GM12864 (cell line): ENCODE measurements around the gene PARP2.

Source experiments
- DNase-seq: peaks from one replicate; pipeline ENCODE4 v3.0.0-alpha.2; 2011; ENCODE audit warnings: low read depth
- H3K4me3 ChIP-seq: 2 replicates; pipeline ENCODE4 v1.5.1; 2011; ENCODE audit warnings: mild to moderate bottlenecking, low read depth, low read length, control low read depth
- CTCF ChIP-seq: IDR thresholded peaks from 2 replicates; pipeline ENCODE4 v1.5.1; 2011; ENCODE audit warnings: low read depth, mild to moderate bottlenecking, moderate library complexity, low read length, control low read depth, inconsistent platforms; ENCODE audit errors: missing control alignments

Gene PARP2

GRCh38 chr14:20381341-20381740 is 37.9 kb downstream of the PARP2 start:
- no peak for TF ChIP-seq CTCF
- no peak for DNase-seq
- H3K4me3 ChIP-seq = no peak overlapping the region

- TF ChIP-seq CTCF = no peak
- no peak overlapping the region for H3K4me3 ChIP-seq
- DNase-seq = no peak
Measured at GRCh38 chr14:20382526-20382925, 39.1 kb downstream of the PARP2 start.

GRCh38 chr14:20383032-20383431 is 39.6 kb downstream of the PARP2 start:
- TF ChIP-seq CTCF = no peak
- no peak for DNase-seq
- H3K4me3 ChIP-seq = no peak overlapping the region

GRCh38 chr14:20383636-20384035 is 40.2 kb downstream of the PARP2 start:
- TF ChIP-seq CTCF = no peak

GRCh38 chr14:20384321-20384720 is 40.9 kb downstream of the PARP2 start:
- DNase-seq = no peak
- TF ChIP-seq CTCF = no peak
- H3K4me3 ChIP-seq = no peak overlapping the region

More at GRCh38 chr14:20383636-20384035, 40.2 kb downstream of the PARP2 start:
- no peak overlapping the region for H3K4me3 ChIP-seq
- DNase-seq = no peak

- no peak for TF ChIP-seq CTCF
- no peak overlapping the region for H3K4me3 ChIP-seq
- DNase-seq = no peak
Measured at GRCh38 chr14:20384886-20385285, 41.5 kb downstream of the PARP2 start.

- TF ChIP-seq CTCF = no peak
- DNase-seq = no peak
- no peak overlapping the region for H3K4me3 ChIP-seq
Measured at GRCh38 chr14:20386276-20386855, 42.9 kb downstream of the PARP2 start.
